ENCODE results near the gene KCNK2. TPM values are rescaled to one million over a fixed set of nuclear protein-coding genes. Genes with fewer than 3 reads are reported as not detected.

Gene KCNK2, protein sequence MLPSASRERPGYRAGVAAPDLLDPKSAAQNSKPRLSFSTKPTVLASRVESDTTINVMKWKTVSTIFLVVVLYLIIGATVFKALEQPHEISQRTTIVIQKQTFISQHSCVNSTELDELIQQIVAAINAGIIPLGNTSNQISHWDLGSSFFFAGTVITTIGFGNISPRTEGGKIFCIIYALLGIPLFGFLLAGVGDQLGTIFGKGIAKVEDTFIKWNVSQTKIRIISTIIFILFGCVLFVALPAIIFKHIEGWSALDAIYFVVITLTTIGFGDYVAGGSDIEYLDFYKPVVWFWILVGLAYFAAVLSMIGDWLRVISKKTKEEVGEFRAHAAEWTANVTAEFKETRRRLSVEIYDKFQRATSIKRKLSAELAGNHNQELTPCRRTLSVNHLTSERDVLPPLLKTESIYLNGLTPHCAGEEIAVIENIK
- total RNA-seq, result not detected

DNA sequence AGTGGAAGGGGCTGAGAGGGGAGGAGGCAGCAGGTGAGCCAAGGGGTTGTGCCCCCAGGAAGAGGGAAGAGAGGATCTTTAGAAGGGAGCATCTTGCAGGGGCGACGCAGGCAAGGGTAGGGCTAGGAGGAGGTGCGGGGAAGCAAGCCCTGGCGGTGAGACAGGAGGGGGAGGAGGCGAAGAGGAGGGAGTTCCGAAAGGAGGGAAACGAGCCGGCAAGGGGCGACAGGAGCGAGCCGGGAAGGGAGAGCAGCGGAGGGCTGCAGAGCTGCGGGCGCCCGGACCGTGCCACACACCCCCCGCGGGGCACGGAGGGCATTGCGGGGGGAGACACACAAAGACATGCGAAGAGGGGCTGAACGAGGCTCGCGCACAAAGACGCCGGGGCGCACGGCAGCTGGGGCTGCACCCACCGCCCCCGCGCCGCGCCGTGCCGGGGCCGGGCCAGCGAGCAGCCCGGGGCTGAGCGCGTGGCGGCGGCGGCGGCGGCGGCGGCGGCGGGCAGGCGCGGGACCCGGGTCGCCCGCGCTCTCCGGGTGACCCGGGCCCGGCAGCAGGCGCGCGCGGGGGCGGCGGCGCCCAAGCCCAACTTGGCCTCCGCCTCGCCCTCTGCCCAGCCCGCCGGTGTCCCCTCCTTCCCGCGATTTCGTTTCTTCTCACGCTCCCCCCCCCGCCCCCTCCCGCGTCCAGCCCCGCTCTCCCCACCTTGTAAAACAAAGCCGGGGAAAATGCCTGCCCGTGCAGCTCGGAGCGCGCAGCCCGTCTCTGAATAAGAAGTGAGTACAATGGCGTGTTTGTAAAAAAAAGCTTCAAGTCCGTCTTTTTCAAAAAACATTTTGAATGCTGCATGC lies at the start of gene KCNK2:
TSS of gene KCNK2 (plus strand) at position 206 of the 851 bp plus-strand sequence. CDS start 649 bp downstream, outside the sequence.
- peaks cover 64% of the 10 kb centered on the region for H3K27me3 Mint-ChIP-seq
- H3K36me3 Mint-ChIP-seq (ENCODE audit: low read depth), result peaks cover 4% of the 10 kb centered on the region
- no peaks in the 10 kb centered on the region for H3K9me3 Mint-ChIP-seq
- peaks cover 2% of the 10 kb centered on the region for H3K4me1 Mint-ChIP-seq
- H3K27ac Mint-ChIP-seq, result no peak within 1 kb of the TSS
- no peak within 1 kb of the TSS for H3K4me3 Mint-ChIP-seq
- no peak for DNase-seq
- CTCF ChIA-PET, result no interaction called here
- POLR2A ChIA-PET, result no interaction called here

DNA sequence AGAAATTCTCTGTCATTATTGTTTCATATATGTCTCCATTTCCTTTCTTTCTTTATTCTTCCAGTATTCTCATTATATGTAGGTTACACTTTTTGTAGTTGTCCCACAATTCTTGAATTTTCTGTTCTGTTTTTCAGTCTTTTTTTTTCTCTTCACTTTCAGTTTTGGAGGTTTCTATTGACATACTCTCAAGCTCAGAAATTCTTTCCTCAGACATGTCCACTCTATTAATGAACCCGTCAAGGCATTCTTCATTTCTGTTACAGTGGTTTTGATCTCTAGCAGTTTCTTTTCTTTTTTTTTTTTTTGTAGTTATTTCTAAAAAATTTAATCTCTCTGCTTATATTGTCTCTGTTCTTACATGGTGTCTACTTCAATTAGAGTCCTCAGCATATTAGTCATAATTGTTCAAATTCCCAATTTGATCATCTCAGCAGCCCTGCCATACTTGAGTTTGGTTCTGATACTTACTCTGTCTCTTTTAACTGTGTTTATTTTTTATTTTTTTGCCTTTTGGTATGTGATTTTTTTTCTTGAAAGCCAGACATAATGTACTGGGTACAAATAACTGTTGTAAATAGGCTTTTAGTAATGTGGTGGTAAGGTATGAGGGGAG lies 49.5 kb upstream of the KCNK2 start:
- H3K4me3 Mint-ChIP-seq, result no peak overlapping the region
- CTCF ChIA-PET, result no interaction called here
- H3K4me1 Mint-ChIP-seq, result no peaks in the 10 kb centered on the region
- H3K9me3 Mint-ChIP-seq, result no peaks in the 10 kb centered on the region
- DNase-seq, result no peak
- no peaks in the 10 kb centered on the region for H3K27me3 Mint-ChIP-seq
- POLR2A ChIA-PET, result no interaction called here
- no peaks in the 10 kb centered on the region for H3K36me3 Mint-ChIP-seq (ENCODE audit: low read depth)
- no peak overlapping the region for H3K27ac Mint-ChIP-seq

DNA sequence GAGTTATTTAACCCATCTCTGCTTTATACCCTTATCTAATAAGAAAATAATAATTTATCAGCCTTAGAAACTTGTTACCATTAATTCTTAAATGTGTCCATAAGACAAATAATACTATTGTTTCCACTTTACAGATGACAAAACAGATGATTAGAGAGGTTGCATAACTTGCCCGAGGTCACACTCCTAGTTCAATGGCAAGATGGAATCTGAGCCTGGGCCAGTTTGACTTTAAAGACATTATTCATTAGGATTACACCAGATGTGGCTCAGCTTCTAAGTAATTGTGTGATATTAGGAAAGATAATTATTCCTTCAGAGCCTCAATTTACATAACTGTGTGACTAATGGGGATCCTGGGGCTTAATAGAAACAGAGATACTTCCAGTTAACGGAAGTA lies 42.3 kb upstream of the KCNK2 start:
- Mint-ChIP-seq H3K4me1 (no peaks in the 10 kb centered on the region), H3K9me3 (no peaks in the 10 kb centered on the region), H3K27ac (no peak overlapping the region), H3K27me3 (no peaks in the 10 kb centered on the region), H3K4me3 (no peak overlapping the region), H3K36me3 (ENCODE audit: low read depth) (no peaks in the 10 kb centered on the region)
- POLR2A ChIA-PET, result no interaction called here
- DNase-seq, result no peak
- CTCF ChIA-PET, result no interaction called here

DNA sequence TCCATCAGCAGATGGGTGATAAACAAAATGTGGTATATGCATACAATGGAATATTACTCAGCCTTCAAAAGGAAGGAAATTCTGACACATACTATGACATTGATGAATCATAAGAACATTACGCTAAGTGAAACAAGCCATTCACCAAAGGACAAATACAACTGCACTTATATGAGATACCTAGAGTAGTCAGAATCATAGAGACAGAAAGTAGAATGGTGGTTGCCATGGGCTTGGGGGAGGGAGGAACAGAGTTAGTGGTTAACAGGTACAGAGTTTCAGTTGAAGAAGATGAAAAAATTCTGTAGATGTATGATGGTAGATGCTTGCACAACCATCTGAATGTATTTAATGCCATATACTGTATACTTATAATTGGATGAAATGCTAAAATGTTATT lies 39.1 kb upstream of the KCNK2 start:
- no peak for DNase-seq
- Mint-ChIP-seq H3K27me3 (no peaks in the 10 kb centered on the region), H3K4me1 (no peaks in the 10 kb centered on the region), H3K36me3 (ENCODE audit: low read depth) (no peaks in the 10 kb centered on the region), H3K9me3 (no peaks in the 10 kb centered on the region), H3K27ac (no peak overlapping the region), H3K4me3 (no peak overlapping the region)
- CTCF ChIA-PET, result no interaction called here
- POLR2A ChIA-PET, result no interaction called here

DNA sequence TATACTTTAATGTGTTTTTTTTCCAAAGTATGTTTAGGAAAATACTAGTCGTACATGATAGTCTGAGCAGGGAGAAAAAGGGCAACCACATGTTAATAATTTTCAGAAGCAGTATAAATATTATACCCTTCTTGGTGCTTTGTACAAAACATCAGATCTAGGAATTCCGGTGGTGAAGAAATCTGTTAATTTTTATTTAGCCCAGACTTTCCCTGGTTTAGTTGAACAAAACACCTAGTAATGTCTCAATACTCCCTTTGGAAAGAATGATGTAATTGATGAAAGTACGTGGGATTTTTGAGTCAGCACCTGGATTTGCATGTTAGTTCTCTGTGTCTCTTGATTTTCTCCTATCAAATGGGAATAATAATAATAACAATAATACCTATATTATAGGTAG lies 38.4 kb upstream of the KCNK2 start:
- H3K9me3 Mint-ChIP-seq, result no peaks in the 10 kb centered on the region
- H3K4me3 Mint-ChIP-seq, result no peak overlapping the region
- POLR2A ChIA-PET, result no interaction called here
- no peak overlapping the region for H3K27ac Mint-ChIP-seq
- H3K36me3 Mint-ChIP-seq (ENCODE audit: low read depth), result no peaks in the 10 kb centered on the region
- no peaks in the 10 kb centered on the region for H3K27me3 Mint-ChIP-seq
- CTCF ChIA-PET, result no interaction called here
- H3K4me1 Mint-ChIP-seq, result no peaks in the 10 kb centered on the region
- DNase-seq, result no peak

DNA sequence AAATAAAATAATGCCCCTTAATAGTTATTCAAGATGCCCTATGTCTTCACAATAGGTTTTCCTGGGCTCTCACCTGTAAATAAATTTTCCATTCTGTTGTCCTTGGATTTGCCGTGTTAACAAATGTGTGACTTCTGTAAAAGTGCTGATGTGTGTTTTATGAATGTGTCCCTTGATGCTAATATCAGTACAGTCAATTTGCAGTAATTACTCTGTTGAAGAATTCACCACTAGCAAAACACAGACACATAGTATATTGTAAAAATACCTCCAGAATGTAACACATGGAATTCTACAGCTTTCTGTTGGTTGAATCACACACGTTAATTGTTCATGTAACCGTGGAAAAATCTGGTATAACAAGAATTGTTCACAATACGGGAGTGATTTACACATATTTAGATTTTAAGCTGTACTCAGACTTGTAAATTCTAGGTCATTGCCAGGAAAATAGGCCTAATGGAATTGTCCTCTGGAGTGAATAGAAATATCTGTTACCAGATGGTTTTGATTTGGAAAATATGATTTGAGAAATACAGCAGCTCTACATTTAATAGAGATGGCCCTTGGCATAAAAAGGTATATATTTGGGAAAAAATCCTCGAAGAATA lies 36.7 kb upstream of the KCNK2 start:
- DNase-seq, result no peak
- no peaks in the 10 kb centered on the region for H3K27me3 Mint-ChIP-seq
- CTCF ChIA-PET, result no interaction called here

DNA sequence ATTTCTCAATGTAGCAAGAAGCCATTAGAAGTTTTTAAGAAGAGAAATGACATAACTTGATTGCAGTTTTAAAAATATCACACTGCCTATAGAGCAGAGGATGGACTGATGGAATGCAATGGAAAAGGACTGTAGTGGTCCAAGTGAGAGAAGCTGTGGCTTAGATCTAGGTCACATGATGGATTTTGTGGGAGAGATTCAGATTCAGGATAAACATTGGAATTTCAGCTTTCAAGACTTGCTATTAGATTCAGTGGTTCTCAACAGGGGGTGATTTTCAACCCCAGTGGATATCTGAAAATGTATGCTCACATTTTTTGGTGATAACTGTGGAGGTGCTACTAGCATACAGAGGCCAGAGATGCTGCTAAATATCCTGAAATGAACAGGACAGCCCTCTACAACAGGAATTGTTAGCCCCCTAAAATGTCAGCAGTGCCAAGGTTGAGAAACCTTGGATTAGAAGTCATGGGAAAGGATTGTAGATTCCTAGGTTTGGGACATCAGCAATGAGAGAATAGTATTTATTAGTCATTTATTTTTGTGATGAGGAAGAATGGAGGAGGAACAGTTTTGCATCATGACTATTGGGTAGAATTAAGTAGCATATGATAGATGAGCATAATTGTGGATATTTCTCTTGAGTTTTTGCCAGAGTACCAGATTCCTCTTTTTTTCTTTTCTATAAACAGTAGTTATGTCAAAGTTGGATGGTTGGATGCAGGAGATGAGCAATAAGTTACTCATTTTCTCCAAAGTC lies 30.1 kb upstream of the KCNK2 start:
- CTCF ChIA-PET, result no interaction called here
- POLR2A ChIA-PET, result no interaction called here

More for the DNA sequence above, 36.7 kb upstream of the KCNK2 start:
- no peaks in the 10 kb centered on the region for H3K36me3 Mint-ChIP-seq (ENCODE audit: low read depth)
- H3K4me1 Mint-ChIP-seq, result no peaks in the 10 kb centered on the region
- H3K4me3 Mint-ChIP-seq, result no peak overlapping the region
- no peak overlapping the region for H3K27ac Mint-ChIP-seq
- POLR2A ChIA-PET, result no interaction called here
- H3K9me3 Mint-ChIP-seq, result no peaks in the 10 kb centered on the region

DNA sequence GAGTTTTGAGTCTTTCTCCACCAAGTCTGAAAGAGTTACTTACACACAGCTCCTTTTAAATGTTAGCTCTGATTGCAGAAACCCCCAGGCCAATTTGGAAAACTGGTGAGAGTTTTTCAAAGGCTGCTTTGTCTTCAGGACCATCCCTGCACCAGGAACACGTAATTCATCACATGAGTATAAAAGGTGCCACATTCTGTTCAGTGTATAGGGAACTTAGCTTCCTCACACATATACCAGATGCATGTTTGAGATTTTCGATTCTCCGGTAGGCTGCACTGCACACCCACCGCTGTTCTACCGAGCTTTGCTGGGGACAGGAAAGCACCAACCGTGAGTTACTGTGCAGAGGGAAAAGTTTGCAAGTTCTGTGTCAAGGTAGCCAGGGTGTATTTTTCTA lies 28.3 kb upstream of the KCNK2 start:
- Mint-ChIP-seq H3K36me3 (ENCODE audit: low read depth) (no peaks in the 10 kb centered on the region), H3K4me3 (no peak overlapping the region), H3K9me3 (no peaks in the 10 kb centered on the region), H3K27me3 (peaks cover 2% of the 10 kb centered on the region), H3K4me1 (no peaks in the 10 kb centered on the region), H3K27ac (no peak overlapping the region)
- POLR2A ChIA-PET, result no interaction called here
- DNase-seq, result no peak
- CTCF ChIA-PET, result no interaction called here

More for the DNA sequence above, 30.1 kb upstream of the KCNK2 start:
- no peak for DNase-seq
- H3K27ac Mint-ChIP-seq, result no peak overlapping the region
- no peak overlapping the region for H3K4me3 Mint-ChIP-seq
- H3K36me3 Mint-ChIP-seq (ENCODE audit: low read depth), result no peaks in the 10 kb centered on the region
- H3K4me1 Mint-ChIP-seq, result no peaks in the 10 kb centered on the region
- no peaks in the 10 kb centered on the region for H3K27me3 Mint-ChIP-seq
- H3K9me3 Mint-ChIP-seq, result no peaks in the 10 kb centered on the region

DNA sequence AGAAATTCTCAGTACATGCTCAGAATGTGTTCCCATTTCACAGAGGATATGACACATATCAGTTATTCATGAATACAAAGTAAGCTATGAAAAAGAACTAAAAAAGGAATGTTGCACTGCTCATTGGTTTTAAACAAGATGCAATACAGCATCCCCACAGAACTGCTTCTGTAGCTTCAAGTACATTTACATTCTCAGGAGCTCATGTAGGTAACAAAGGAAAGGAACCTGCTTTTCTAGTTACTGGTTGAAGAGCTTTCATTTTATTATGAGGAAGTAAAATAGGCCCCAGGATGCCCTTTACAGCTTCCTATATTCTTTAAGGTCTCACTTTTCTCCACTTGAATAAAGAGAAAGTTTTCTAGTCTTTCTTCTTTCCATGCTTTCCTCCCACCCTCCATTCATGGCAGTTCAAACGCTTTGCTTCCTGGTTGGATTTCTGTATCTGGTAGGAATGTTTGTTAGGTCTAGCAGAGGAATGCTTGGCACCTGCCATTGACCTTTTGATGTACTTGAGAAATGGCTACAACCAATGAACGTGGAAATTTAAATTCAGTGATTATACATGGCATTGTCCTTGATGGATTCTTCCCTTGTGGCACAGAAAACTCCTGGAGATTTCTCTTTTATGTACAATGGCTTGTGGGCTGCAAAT lies 27.1 kb upstream of the KCNK2 start:
- ChIA-PET POLR2A (no interaction called here), CTCF (interaction anchor here (0.6 kb wide), 1 partner anchor 13 kb away, joined by 4 read pairs; no protein-coding TSS in a partner anchor)
- DNase-seq, result no peak
- Mint-ChIP-seq H3K36me3 (ENCODE audit: low read depth) (no peaks in the 10 kb centered on the region), H3K9me3 (no peaks in the 10 kb centered on the region), H3K4me3 (no peak overlapping the region), H3K27ac (no peak overlapping the region), H3K4me1 (no peaks in the 10 kb centered on the region), H3K27me3 (peaks cover 2% of the 10 kb centered on the region)

DNA sequence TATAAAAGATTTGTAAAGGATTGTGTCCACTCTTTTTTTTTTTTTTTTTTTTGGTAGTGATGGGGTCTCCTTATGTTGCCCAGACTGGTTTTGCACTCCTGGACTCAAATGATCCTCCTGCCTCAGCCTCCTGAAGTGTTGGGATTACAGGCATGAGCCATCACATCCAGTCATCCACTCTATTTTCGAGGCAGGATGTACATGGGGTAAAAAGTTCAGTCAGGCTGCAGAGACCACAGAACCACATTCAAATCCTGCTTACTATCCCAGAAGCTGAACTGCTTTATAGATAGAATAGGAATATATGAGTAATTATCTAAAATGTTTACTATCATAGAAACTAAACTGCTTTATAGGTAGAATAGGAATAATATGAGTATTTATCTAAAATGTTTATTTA lies 26.0 kb upstream of the KCNK2 start:
- Mint-ChIP-seq H3K9me3 (no peaks in the 10 kb centered on the region), H3K27ac (no peak overlapping the region), H3K4me1 (no peaks in the 10 kb centered on the region), H3K4me3 (no peak overlapping the region), H3K36me3 (ENCODE audit: low read depth) (no peaks in the 10 kb centered on the region), H3K27me3 (peaks cover 2% of the 10 kb centered on the region)
- ChIA-PET POLR2A (no interaction called here), CTCF (no interaction called here)
- no peak for DNase-seq

DNA sequence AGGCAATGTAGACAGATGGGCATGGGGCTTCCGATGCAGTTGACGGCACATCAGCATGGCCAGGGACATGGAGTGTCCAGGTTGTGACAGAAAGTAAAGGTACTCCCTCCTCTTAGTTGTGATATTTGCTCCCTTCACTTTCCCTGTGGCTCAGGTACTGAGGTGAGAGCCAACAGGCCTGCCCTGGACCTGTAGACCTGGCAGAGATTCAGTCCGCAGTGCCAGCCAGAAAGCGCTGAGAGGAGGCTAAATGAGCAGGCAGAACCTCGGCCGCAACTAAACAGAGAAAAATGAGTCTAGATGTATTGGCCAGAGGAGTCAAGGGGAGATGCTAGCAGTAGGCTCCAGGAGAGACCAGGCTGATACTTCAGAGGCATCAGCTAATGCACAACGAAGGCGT lies 22.6 kb upstream of the KCNK2 start:
- CTCF ChIA-PET, result no interaction called here
- Mint-ChIP-seq H3K4me3 (no peak overlapping the region), H3K27ac (no peak overlapping the region), H3K9me3 (no peaks in the 10 kb centered on the region), H3K36me3 (ENCODE audit: low read depth) (no peaks in the 10 kb centered on the region), H3K4me1 (no peaks in the 10 kb centered on the region), H3K27me3 (peaks cover 4% of the 10 kb centered on the region)
- POLR2A ChIA-PET, result no interaction called here
- no peak for DNase-seq

DNA sequence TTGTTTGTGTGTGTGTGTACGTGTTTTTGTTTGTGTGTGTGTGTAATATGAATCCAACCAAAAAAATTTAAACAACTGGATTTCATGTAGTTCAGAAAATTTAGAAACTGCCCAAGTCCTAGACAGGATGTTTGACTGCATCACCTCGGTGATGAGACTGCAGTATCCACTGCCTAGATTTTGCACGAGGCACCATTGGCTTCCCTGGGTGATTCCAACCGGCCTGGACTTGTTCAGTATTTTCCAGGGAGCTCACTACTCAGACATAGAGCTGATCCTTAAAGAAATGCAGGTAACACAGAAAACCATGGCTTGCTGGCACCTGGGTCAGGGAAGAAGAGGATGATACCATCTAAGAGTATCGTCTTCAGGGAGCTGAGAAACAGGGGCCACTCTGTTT lies 18.2 kb upstream of the KCNK2 start:
- Mint-ChIP-seq H3K27me3 (peaks cover 2% of the 10 kb centered on the region), H3K9me3 (no peaks in the 10 kb centered on the region), H3K4me1 (no peaks in the 10 kb centered on the region), H3K4me3 (no peak overlapping the region), H3K36me3 (ENCODE audit: low read depth) (no peaks in the 10 kb centered on the region), H3K27ac (no peak overlapping the region)
- POLR2A ChIA-PET, result no interaction called here
- DNase-seq, result no peak
- CTCF ChIA-PET, result no interaction called here
